ENCODE results near the gene FAM81A.

The FAM81A gene

GRCh38 chr15:59537403-59537802 lies 99.4 kb downstream of the FAM81A start:
- no peak overlapping the region for H3K27ac ChIP-seq (ENCODE audit: insufficient read depth, low read depth, low read length, poor library complexity, severe bottlenecking)
- WGBS, 2 experiments = 76 to 83% methylated on average over 2 of the region's 2 CpGs
- no peaks in the 10 kb centered on the region for H3K27me3 ChIP-seq (ENCODE audit: control insufficient read depth, insufficient read depth, low read length, poor library complexity, severe bottlenecking)
- H3K36me3 ChIP-seq (ENCODE audit: control insufficient read depth, insufficient read depth, low read length) = no peaks in the 10 kb centered on the region
- H3K4me1 ChIP-seq (ENCODE audit: control insufficient read depth, insufficient read depth, low read length) = no peaks in the 10 kb centered on the region
- H3K9me3 ChIP-seq (ENCODE audit: control insufficient read depth, low read length) = no peaks in the 10 kb centered on the region
- H3K4me3 ChIP-seq (ENCODE audit: insufficient read depth, low read depth, low read length) = no peak overlapping the region

DNA sequence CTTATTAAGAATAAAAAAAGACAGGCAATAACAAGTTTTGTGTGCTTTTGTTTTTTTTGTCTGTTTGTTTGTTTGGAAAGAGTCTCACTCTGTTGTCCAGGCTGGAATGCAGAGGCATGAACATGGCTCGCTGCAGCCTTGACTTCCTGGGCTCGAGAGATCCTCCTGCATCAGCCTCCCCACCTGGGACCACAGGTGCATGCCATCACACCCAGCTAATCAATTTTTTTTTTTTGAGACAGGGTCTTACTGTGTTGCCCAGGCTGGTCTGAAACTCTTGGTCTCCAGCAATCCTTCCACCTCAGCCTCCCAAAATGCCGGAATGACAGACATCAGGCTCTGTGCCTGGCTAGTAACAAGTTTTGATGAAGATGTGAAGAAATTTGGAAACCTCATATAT lies 100.5 kb downstream of the FAM81A start:
- Histone ChIP-seq H3K27me3 (ENCODE audit: control insufficient read depth, insufficient read depth, low read length, poor library complexity, severe bottlenecking) (peaks cover 5% of the 10 kb centered on the region), H3K27ac (ENCODE audit: insufficient read depth, low read depth, low read length, poor library complexity, severe bottlenecking) (no peak overlapping the region), H3K9me3 (ENCODE audit: control insufficient read depth, low read length) (no peaks in the 10 kb centered on the region), H3K36me3 (ENCODE audit: control insufficient read depth, insufficient read depth, low read length) (no peaks in the 10 kb centered on the region), H3K4me3 (ENCODE audit: insufficient read depth, low read depth, low read length) (no peak overlapping the region), H3K4me1 (ENCODE audit: control insufficient read depth, insufficient read depth, low read length) (no peaks in the 10 kb centered on the region)
- 86 to 91% methylated on average over 3 of the region's 3 CpGs for WGBS, 2 experiments

GRCh38 chr15:59539799-59540198 lies 101.8 kb downstream of the FAM81A start:
- H3K27ac ChIP-seq (ENCODE audit: insufficient read depth, low read depth, low read length, poor library complexity, severe bottlenecking) = no peak overlapping the region
- no peaks in the 10 kb centered on the region for H3K4me1 ChIP-seq (ENCODE audit: control insufficient read depth, insufficient read depth, low read length)
- no CpG with 5 or more reads among the region's 3 CpGs for WGBS, 2 experiments
- H3K36me3 ChIP-seq (ENCODE audit: control insufficient read depth, insufficient read depth, low read length) = no peaks in the 10 kb centered on the region
- H3K27me3 ChIP-seq (ENCODE audit: control insufficient read depth, insufficient read depth, low read length, poor library complexity, severe bottlenecking) = peaks cover 12% of the 10 kb centered on the region
- no peak overlapping the region for H3K4me3 ChIP-seq (ENCODE audit: insufficient read depth, low read depth, low read length)
- H3K9me3 ChIP-seq (ENCODE audit: control insufficient read depth, low read length) = no peaks in the 10 kb centered on the region

GRCh38 chr15:59540654-59541053 lies 102.7 kb downstream of the FAM81A start:
- Histone ChIP-seq H3K4me1 (ENCODE audit: control insufficient read depth, insufficient read depth, low read length) (no peaks in the 10 kb centered on the region), H3K27ac (ENCODE audit: insufficient read depth, low read depth, low read length, poor library complexity, severe bottlenecking) (no peak overlapping the region), H3K9me3 (ENCODE audit: control insufficient read depth, low read length) (no peaks in the 10 kb centered on the region), H3K27me3 (ENCODE audit: control insufficient read depth, insufficient read depth, low read length, poor library complexity, severe bottlenecking) (peaks cover 12% of the 10 kb centered on the region), H3K36me3 (ENCODE audit: control insufficient read depth, insufficient read depth, low read length) (no peaks in the 10 kb centered on the region), H3K4me3 (ENCODE audit: insufficient read depth, low read depth, low read length) (no peak overlapping the region)
- 94 to 100% methylated on average over 1 to 2 of the region's 3 CpGs for WGBS, 2 experiments

DNA sequence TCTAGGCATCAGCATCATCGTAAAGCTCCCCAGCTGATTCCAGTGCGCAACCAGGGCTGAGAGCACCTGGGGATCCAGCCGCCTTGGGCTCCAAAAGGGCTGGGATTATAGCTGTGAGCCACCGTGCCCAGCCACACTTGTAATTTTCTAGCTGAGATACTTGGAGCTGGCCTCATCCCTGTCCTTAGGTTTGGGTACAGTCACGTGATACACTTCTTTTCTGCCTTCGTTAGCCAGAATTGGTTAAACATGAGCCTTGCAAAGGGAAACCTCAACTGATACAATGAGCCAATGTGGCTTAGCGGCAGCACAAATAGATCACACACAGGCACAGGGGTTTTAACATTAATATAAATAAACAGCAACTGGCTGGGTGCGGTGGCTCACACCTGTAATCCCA lies 103.8 kb downstream of the FAM81A start:
- Histone ChIP-seq H3K27me3 (ENCODE audit: control insufficient read depth, insufficient read depth, low read length, poor library complexity, severe bottlenecking) (peaks cover 18% of the 10 kb centered on the region), H3K27ac (ENCODE audit: insufficient read depth, low read depth, low read length, poor library complexity, severe bottlenecking) (no peak overlapping the region), H3K9me3 (ENCODE audit: control insufficient read depth, low read length) (no peaks in the 10 kb centered on the region), H3K4me3 (ENCODE audit: insufficient read depth, low read depth, low read length) (no peak overlapping the region), H3K4me1 (ENCODE audit: control insufficient read depth, insufficient read depth, low read length) (no peaks in the 10 kb centered on the region), H3K36me3 (ENCODE audit: control insufficient read depth, insufficient read depth, low read length) (no peaks in the 10 kb centered on the region)
- WGBS, 2 experiments = 84 to 85% methylated on average over 7 to 8 of the region's 8 CpGs

- H3K27me3 ChIP-seq (ENCODE audit: control insufficient read depth, insufficient read depth, low read length, poor library complexity, severe bottlenecking) = peaks cover 32% of the 10 kb centered on the region
- WGBS, 2 experiments = 90 to 91% methylated on average over 9 of the region's 9 CpGs
- no peaks in the 10 kb centered on the region for H3K9me3 ChIP-seq (ENCODE audit: control insufficient read depth, low read length)
- H3K27ac ChIP-seq (ENCODE audit: insufficient read depth, low read depth, low read length, poor library complexity, severe bottlenecking) = no peak overlapping the region
- H3K4me3 ChIP-seq (ENCODE audit: insufficient read depth, low read depth, low read length) = no peak overlapping the region
- H3K4me1 ChIP-seq (ENCODE audit: control insufficient read depth, insufficient read depth, low read length) = no peaks in the 10 kb centered on the region
- no peaks in the 10 kb centered on the region for H3K36me3 ChIP-seq (ENCODE audit: control insufficient read depth, insufficient read depth, low read length)
Measured at GRCh38 chr15:59543721-59544547, 105.9 kb downstream of the FAM81A start.

DNA sequence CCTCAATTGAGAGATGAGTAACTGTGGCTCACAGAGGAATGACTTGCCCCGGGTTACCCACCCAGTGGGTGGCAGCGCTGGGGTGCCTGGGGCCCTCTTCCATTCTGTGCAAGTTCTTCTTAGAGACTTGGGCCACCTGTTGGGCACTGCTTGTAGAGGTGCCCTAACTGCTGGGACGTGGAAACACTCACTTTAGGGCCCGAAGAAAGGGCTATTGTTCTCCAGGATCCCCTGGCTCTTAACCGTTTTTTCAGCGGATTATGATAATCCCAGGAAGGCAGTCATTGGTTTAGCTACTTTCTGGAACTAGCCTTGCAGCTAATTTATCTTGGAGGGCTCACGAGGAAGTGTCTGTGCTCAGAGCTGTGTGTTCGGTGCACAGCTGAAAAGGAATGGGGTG lies 107.6 kb downstream of the FAM81A start:
- no peaks in the 10 kb centered on the region for H3K4me1 ChIP-seq (ENCODE audit: control insufficient read depth, insufficient read depth, low read length)
- no peak overlapping the region for H3K4me3 ChIP-seq (ENCODE audit: insufficient read depth, low read depth, low read length)
- WGBS, 2 experiments = 38 to 51% methylated on average over 8 of the region's 8 CpGs
- H3K27ac ChIP-seq (ENCODE audit: insufficient read depth, low read depth, low read length, poor library complexity, severe bottlenecking) = no peak overlapping the region
- H3K9me3 ChIP-seq (ENCODE audit: control insufficient read depth, low read length) = no peaks in the 10 kb centered on the region
- H3K27me3 ChIP-seq (ENCODE audit: control insufficient read depth, insufficient read depth, low read length, poor library complexity, severe bottlenecking) = peaks cover 32% of the 10 kb centered on the region
- H3K36me3 ChIP-seq (ENCODE audit: control insufficient read depth, insufficient read depth, low read length) = no peaks in the 10 kb centered on the region

- Histone ChIP-seq H3K27me3 (ENCODE audit: control insufficient read depth, insufficient read depth, low read length, poor library complexity, severe bottlenecking) (peaks cover 25% of the 10 kb centered on the region), H3K27ac (ENCODE audit: insufficient read depth, low read depth, low read length, poor library complexity, severe bottlenecking) (no peak overlapping the region), H3K4me1 (ENCODE audit: control insufficient read depth, insufficient read depth, low read length) (no peaks in the 10 kb centered on the region), H3K4me3 (ENCODE audit: insufficient read depth, low read depth, low read length) (no peak overlapping the region), H3K36me3 (ENCODE audit: control insufficient read depth, insufficient read depth, low read length) (no peaks in the 10 kb centered on the region), H3K9me3 (ENCODE audit: control insufficient read depth, low read length) (no peaks in the 10 kb centered on the region)
- WGBS, 2 experiments = 73 to 76% methylated on average over 9 of the region's 9 CpGs
Measured at GRCh38 chr15:59548501-59549226, 110.7 kb downstream of the FAM81A start.

DNA sequence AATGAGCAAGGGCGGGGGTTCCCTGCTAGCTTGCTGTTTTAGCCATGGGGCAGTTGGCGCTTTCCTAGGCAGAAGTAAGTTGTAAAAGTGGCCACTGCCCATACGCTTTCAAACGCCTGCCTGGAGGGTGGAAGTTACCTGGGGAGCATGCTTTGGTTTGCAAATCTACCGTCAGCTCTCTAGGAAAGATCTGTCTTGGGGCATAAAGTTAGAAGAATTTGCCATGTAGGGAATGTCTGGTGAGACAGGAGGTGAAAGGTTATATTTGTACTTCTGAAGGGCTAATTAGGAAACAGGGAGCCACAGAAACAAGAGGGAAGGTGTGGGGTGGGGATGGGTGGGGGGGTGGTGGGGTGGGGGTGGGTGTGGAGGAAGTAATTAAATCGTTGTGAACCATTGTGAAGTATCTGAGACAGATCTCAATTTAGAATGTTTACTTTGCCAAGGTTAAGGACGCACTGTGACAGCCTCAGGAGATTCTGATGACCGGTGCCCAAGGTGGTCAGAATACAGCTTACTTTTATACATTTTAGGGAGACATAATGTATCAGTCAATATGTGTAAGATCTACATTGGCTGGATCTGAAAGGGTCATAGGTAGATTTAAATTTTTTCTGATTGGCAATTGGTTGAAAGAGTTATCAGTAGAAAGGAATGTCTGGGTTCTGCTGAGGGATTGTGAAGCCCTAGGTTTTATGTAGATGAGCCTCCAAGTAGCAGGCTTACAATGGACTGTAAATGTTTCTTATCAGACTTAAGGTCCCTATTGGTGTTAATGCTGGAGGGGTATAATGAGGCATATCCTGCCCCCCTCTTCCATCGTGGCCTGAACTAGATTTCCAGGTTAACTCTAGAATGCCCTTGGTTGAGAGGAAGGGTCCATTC lies 111.6 kb downstream of the FAM81A start:
- WGBS, 2 experiments = 25 to 26% methylated on average over 9 of the region's 9 CpGs
- H3K4me1 ChIP-seq (ENCODE audit: control insufficient read depth, insufficient read depth, low read length) = no peaks in the 10 kb centered on the region
- no peaks in the 10 kb centered on the region for H3K36me3 ChIP-seq (ENCODE audit: control insufficient read depth, insufficient read depth, low read length)
- no peaks in the 10 kb centered on the region for H3K9me3 ChIP-seq (ENCODE audit: control insufficient read depth, low read length)
- peaks cover 22% of the 10 kb centered on the region for H3K27me3 ChIP-seq (ENCODE audit: control insufficient read depth, insufficient read depth, low read length, poor library complexity, severe bottlenecking)
- no peak overlapping the region for H3K27ac ChIP-seq (ENCODE audit: insufficient read depth, low read depth, low read length, poor library complexity, severe bottlenecking)
- H3K4me3 ChIP-seq (ENCODE audit: insufficient read depth, low read depth, low read length) = no peak overlapping the region

DNA sequence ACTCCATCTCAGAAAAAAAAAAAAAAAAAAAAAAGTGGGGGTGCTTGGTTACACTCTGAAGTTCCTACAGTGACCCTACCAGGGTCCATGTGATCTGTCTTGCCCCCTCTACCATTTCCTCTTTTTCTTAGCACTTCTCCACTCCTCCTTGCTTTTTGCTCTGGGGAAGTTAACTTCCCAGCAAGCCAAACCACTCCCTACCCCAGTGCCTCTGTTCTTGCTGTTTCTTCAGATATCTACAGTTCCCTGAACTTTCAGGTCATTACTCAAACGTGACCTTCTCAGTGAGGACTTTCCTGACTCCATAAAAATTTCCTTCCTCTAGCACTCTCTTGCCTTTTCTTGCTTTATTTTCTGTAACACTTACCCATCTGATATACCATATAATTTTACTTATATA lies 112.5 kb downstream of the FAM81A start:
- no peaks in the 10 kb centered on the region for H3K9me3 ChIP-seq (ENCODE audit: control insufficient read depth, low read length)
- peaks cover 19% of the 10 kb centered on the region for H3K27me3 ChIP-seq (ENCODE audit: control insufficient read depth, insufficient read depth, low read length, poor library complexity, severe bottlenecking)
- no peak overlapping the region for H3K4me3 ChIP-seq (ENCODE audit: insufficient read depth, low read depth, low read length)
- H3K4me1 ChIP-seq (ENCODE audit: control insufficient read depth, insufficient read depth, low read length) = no peaks in the 10 kb centered on the region
- 52 to 53% methylated on average over 1 of the region's 1 CpG for WGBS, 2 experiments
- no peaks in the 10 kb centered on the region for H3K36me3 ChIP-seq (ENCODE audit: control insufficient read depth, insufficient read depth, low read length)
- no peak overlapping the region for H3K27ac ChIP-seq (ENCODE audit: insufficient read depth, low read depth, low read length, poor library complexity, severe bottlenecking)
